Neural crest cell (in vitro differentiated cells): ENCODE measurements around the gene ZAR1L. TPM values are rescaled to one million over a fixed set of nuclear protein-coding genes. Genes with fewer than 3 reads are reported as not detected.

Source experiments
- DNase-seq: peaks from one replicate; pipeline ENCODE4 v3.0.0; 2021; ENCODE audit warnings: low read depth, mixed read lengths, low spot score
- H3K27ac Mint-ChIP-seq: one replicate; pipeline ENCODE4 v1.8.0; 2021; ENCODE audit warnings: mild to moderate bottlenecking, mixed read lengths; ENCODE audit not compliant: unreplicated experiment
- H3K27me3 Mint-ChIP-seq: 2 replicates; pipeline ENCODE4 v1.8.0; 2021; ENCODE audit warnings: low read depth, mild to moderate bottlenecking, mixed read lengths
- H3K36me3 Mint-ChIP-seq: 2 replicates; pipeline ENCODE4 v1.8.0; 2021; ENCODE audit warnings: low read depth, mild to moderate bottlenecking, mixed read lengths
- H3K4me1 Mint-ChIP-seq: 2 replicates; pipeline ENCODE4 v1.8.0; 2021; ENCODE audit warnings: mixed read lengths
- H3K4me3 Mint-ChIP-seq: one replicate; pipeline ENCODE4 v1.8.0; 2021; ENCODE audit warnings: mild to moderate bottlenecking, mixed read lengths
- H3K9me3 Mint-ChIP-seq: 2 replicates; pipeline ENCODE4 v1.8.0; 2021; ENCODE audit warnings: mixed read lengths
- total RNA-seq: library from RNA; stranded (reverse); gene quantifications from 2 replicates; pipeline ENCODE4 v1.2.1, GENCODE V29; 2021
- TF ChIP-seq, protein P1 (sequence below): fragments of 200-600 bp; sonication (generic); conservative IDR thresholded peaks from 2 replicates; pipeline ENCODE4 v1.5.0; 2021; ENCODE audit warnings: antibody characterized with exemption, mild to moderate bottlenecking

Gene ZAR1L
- total RNA-seq, 1 donor from 2014 or later, result 0.26 TPM

DNA sequence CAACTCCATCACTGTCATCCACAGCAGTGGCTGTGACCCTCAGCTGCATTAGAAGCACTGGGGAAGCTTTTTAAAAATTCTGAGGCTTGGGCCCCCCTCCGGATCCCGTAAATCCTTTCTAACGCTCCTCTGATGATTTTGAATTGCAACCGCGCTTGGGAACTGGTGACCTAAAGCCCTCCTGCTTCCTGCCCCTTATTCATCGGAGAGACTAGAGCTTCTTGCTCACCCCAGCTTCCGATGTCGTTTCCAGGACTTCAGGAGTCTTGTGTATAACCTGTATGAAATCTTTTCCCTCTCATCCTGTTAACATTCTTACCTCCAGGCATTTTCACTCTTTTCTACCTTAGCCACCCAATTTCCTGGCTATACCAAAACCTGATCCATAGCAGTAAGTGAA lies 14.8 kb downstream of the ZAR1L start:
- Mint-ChIP-seq H3K27me3 (no peaks in the 10 kb centered on the region), H3K4me1 (no peaks in the 10 kb centered on the region), H3K36me3 (no peaks in the 10 kb centered on the region), H3K4me3 (no peak overlapping the region), H3K9me3 (no peaks in the 10 kb centered on the region), H3K27ac (no peak overlapping the region)
- TF ChIP-seq, protein P1, sequence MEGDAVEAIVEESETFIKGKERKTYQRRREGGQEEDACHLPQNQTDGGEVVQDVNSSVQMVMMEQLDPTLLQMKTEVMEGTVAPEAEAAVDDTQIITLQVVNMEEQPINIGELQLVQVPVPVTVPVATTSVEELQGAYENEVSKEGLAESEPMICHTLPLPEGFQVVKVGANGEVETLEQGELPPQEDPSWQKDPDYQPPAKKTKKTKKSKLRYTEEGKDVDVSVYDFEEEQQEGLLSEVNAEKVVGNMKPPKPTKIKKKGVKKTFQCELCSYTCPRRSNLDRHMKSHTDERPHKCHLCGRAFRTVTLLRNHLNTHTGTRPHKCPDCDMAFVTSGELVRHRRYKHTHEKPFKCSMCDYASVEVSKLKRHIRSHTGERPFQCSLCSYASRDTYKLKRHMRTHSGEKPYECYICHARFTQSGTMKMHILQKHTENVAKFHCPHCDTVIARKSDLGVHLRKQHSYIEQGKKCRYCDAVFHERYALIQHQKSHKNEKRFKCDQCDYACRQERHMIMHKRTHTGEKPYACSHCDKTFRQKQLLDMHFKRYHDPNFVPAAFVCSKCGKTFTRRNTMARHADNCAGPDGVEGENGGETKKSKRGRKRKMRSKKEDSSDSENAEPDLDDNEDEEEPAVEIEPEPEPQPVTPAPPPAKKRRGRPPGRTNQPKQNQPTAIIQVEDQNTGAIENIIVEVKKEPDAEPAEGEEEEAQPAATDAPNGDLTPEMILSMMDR, result no peak
- no peak for DNase-seq

DNA sequence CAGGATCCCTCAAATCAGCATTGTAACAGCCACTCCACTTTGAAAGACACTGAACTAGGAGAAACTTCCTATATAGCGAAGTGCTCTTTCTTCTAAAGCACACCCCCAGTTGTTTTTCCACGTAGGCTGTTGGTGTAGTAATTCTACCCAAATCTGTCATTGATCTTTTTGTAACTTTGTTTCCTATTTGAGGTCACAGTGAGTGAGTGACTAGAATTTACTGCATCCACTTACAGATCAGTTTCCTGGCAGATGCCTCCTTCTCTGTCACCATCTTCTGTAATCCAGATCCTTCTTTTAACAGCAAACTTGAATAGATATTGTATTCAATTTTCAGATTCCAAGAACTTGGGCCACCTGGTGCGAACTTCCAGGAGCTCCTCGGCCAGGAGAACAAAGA lies 15.3 kb downstream of the ZAR1L start:
- H3K4me3 Mint-ChIP-seq, result no peak overlapping the region
- no peaks in the 10 kb centered on the region for H3K4me1 Mint-ChIP-seq
- no peak for DNase-seq
- TF ChIP-seq, protein P1, result no peak
- no peaks in the 10 kb centered on the region for H3K27me3 Mint-ChIP-seq
- no peak overlapping the region for H3K27ac Mint-ChIP-seq
- no peaks in the 10 kb centered on the region for H3K9me3 Mint-ChIP-seq
- H3K36me3 Mint-ChIP-seq, result no peaks in the 10 kb centered on the region

DNA sequence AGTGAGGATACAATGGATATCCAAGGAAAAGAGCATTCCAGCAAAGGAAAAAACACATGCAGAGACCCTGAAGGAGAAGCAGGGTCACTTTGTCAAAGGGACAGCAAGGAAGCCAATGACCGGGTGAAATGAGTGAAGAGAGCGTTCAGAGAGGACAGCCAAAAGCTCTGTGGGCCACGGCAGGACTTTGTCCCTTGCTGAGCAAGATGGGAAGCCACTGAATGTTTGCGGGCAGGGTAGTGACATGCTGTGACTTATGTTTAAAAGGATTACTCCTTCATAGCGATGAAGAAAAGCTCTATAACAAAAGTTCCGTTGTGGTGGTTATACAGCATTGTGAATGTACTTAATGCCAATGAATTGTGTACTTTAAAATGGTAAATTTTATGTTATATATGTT lies 16.5 kb downstream of the ZAR1L start:
- H3K9me3 Mint-ChIP-seq, result no peaks in the 10 kb centered on the region
- TF ChIP-seq, protein P1, result no peak
- H3K27ac Mint-ChIP-seq, result no peak overlapping the region
- H3K27me3 Mint-ChIP-seq, result no peaks in the 10 kb centered on the region
- DNase-seq, result no peak
- no peak overlapping the region for H3K4me3 Mint-ChIP-seq
- no peaks in the 10 kb centered on the region for H3K36me3 Mint-ChIP-seq
- H3K4me1 Mint-ChIP-seq, result no peaks in the 10 kb centered on the region

DNA sequence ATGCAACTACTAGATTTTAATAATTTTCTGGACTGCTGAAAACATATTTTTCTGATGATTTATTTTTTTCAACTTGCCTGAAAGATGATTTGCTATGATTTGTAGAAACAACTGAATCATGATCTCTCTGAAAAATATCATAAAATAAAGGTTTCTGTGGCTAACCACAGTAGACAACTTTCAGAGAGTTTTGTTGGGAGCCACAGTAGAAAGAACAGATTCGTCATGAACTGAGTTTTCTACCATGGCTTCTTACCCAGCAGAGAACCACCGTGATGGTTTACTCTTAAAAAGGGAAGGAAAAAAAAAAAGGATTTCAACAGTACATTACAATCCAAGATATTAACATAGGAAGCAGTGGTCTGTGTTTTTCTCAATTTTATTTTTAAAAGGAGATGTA lies 18.0 kb downstream of the ZAR1L start:
- no peak for DNase-seq
- no peaks in the 10 kb centered on the region for H3K36me3 Mint-ChIP-seq
- TF ChIP-seq, protein P1, result no peak
- H3K4me3 Mint-ChIP-seq, result no peak overlapping the region
- no peaks in the 10 kb centered on the region for H3K27me3 Mint-ChIP-seq
- no peaks in the 10 kb centered on the region for H3K4me1 Mint-ChIP-seq
- no peaks in the 10 kb centered on the region for H3K9me3 Mint-ChIP-seq
- no peak overlapping the region for H3K27ac Mint-ChIP-seq

DNA sequence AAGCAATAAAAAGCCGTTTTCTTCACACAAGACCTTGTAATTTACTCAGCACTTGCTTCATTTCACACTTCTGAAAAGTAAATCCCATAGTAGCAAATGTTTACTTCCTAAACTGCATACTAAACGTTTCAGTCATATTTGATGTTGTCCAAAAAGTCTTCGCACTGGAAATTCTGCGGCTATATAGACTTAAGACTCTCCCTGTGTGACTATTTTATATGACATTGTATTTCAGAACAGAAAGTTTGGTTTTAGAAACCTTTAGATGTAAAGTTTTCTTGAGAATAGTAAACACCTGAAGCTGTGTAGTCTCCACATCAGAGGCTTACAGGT lies 29.6 kb downstream of the ZAR1L start:
- Mint-ChIP-seq H3K4me1 (peaks cover 28% of the 10 kb centered on the region), H3K4me3 (no peak overlapping the region), H3K9me3 (peaks cover 4% of the 10 kb centered on the region), H3K36me3 (no peaks in the 10 kb centered on the region), H3K27ac (peak overlapping the region; percentile 1), H3K27me3 (no peaks in the 10 kb centered on the region)
- DNase-seq, result no peak
- TF ChIP-seq, protein P1, result no peak
